Kidney glomerular epithelial cell (primary cell): ENCODE measurements around the gene ERCC3.

Source experiments
- DNase-seq: peaks from one replicate; lab custom pipeline; 2025; lab: John Stamatoyannopoulos, UW

The ERCC3 gene

GRCh38 chr2:127293748-127294562 is at the start of gene ERCC3:
ERCC3 (minus strand) TSS chr2:127294144; CDS start chr2:127294081, 63 bp downstream.
- peak; percentile 44 for DNase-seq

GRCh38 chr2:127343277-127343676 is 49.3 kb upstream of the ERCC3 start:
- no peak for DNase-seq

DNA sequence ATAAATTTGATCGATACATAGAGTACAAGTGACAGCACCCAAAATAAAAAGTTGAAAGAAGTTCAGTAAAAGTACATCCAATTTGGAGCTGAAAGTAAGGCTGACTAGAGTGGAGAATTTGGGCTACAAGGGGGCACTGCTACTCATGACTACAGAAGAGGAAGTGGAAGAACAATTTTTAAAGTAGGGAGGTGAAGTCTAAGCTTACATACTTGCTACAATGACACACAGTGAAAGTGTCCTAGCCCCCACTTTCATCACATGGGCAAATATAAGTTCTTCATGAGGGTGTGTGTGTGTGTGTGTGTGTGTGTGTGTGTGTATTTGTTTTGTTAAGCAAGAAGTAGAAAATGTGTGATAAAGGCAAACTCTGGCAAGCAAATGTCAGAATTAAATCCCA is 48.2 kb upstream of the ERCC3 start:
- DNase-seq: no peak

DNA sequence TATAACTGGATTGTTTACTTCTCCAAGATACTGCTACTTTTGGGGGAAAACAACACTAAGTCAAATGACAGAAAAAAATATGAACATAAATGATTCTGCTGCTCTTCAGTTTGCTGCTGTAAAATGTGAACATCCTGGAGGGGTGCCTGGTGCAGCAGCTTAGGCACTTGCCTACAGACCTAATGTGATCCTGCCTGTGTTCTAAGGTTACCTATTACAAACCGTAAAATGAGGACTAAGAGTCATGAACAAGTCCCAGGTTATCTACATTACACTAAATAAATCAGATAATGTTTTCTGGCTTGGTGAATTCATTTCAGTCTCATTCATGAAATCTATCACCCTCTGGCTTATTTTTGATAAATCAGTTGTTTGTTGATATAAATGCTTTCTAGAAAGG is 38.4 kb upstream of the ERCC3 start:
- DNase-seq: no peak

- DNase-seq: no peak
These were observed 36.8 kb upstream of the ERCC3 start for GRCh38 chr2:127330753-127331152.

GRCh38 chr2:127326289-127326945 is 32.5 kb upstream of the ERCC3 start:
- no peak for DNase-seq

DNA sequence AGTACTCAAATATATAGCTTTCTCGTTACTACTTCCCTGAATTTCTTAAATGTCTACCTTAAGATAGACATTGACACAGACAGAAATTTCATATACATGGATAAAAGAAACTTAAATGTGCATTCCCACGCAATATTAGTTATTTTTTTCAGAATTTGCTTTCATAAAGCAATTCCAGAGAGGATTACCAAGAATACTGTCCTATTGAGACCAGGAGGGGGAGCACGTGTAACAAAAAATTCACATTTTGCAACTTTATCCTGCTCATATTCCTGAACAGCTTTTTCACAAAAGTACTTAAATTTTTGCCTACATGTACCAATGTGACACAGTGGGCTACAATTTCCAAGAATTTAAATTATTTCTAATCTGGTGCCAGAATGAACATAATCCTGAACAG is 30.7 kb upstream of the ERCC3 start:
- DNase-seq: peak; percentile 55

GRCh38 chr2:127321303-127321702 is 27.4 kb upstream of the ERCC3 start:
- DNase-seq: no peak

DNA sequence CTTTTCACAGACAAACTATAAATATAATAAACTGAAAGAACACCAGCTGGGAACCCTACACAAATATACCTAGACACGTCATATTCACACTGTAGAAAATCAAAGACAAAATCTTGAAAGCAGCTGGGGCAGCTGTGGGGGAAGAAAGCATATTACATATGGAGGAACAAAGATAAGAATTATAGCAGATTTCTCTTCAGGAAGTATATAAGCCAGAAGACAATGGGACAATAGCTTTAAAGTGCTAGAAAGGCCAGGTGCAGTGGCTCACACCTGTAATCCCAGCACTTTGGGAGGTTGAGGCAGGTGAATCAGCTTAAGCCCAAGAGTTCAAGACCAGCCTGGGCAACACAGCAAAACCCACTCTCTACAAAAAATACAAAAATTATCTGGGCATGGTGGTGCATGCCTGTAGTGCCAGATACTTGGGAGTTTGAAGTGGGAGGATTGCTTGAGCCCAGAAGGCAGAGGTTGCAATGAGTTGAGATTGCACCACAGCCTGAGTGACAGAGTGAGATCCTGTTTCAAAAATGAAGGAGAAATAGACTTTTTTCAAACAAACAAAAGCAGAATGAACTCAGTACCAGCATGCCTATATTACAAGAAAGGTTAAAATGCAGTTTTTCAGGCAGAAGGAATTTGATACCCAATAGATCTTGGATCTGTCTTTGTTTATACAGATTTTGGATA is 26.8 kb upstream of the ERCC3 start:
- DNase-seq: no peak

GRCh38 chr2:127320067-127320466 is 26.1 kb upstream of the ERCC3 start:
- no peak for DNase-seq

DNA sequence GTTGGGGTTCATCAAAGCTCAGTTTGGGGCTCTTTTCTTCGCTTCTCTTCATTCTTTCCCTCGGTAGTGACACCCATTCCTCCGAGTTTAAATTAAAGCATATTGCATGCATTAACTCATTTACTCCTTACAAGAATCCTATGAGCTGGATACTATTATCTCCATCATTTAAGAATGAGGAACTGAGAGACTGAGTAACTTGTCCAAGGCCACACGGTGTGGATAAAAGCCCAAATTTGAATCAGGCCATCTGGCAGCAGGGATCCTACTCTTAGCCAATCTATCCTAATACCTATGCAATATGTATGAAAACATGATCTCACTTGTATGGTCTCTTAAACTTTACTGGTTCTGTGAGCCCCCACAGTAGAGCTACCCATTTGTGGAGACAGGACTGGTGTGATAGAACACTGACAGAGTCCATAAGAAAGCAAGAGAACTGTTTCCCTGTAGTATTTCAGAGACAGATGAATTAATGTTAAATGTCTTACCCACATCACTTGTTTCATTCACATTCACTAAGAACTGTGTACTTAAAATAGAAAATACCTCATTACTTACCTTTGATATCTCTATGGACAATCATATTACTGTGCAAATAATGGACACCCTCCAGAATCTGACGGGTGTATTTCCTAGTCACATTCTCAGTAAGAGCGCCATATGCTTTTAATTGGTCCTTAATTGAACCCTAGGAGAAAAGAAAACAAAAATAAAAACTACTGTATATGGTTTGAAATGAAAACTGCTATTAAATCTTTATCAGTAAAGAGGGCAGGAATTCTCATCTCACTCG is 20.4 kb upstream of the ERCC3 start:
- DNase-seq: no peak

GRCh38 chr2:127313406-127313805 is 19.5 kb upstream of the ERCC3 start:
- no peak for DNase-seq

DNA sequence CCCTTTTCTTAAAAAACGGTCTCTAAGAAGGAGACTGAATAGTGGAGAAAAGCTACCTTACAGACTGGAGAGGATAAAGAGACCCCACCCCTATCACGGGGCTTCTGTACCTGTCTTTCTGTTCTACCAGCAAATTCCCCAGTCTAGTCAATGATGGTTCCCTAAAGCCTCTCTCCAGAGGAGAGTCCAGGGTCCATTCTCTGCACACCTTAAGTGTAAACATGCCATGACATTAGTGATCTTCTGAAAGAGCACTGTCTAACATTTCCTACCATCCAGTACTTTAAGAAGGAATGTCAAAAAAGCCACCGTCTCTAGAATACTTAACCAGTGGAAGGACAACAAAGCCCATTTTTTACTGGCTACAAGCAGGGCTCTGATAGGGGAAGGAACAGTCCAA is 17.0 kb upstream of the ERCC3 start:
- no peak for DNase-seq

DNA sequence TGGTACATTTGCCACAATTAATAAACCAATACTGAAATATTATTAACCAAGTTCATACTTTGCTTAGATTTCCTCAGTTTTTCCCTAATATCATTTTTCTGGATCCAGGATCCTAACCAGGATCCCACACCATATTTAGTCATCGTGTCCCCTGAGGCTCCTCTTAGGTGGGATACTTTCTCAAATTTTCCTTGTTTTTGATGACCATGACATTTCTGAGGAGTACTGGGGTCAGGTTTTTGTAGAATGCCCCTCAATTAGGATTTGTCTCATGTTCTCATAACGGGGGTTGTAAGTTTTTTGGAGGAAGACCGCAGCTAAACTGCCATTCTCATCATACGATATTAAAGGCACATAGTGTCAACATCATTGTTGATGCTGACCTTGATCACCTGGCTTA is 15.5 kb upstream of the ERCC3 start:
- DNase-seq: no peak

GRCh38 chr2:127308586-127309138 is 14.7 kb upstream of the ERCC3 start:
- DNase-seq: no peak

DNA sequence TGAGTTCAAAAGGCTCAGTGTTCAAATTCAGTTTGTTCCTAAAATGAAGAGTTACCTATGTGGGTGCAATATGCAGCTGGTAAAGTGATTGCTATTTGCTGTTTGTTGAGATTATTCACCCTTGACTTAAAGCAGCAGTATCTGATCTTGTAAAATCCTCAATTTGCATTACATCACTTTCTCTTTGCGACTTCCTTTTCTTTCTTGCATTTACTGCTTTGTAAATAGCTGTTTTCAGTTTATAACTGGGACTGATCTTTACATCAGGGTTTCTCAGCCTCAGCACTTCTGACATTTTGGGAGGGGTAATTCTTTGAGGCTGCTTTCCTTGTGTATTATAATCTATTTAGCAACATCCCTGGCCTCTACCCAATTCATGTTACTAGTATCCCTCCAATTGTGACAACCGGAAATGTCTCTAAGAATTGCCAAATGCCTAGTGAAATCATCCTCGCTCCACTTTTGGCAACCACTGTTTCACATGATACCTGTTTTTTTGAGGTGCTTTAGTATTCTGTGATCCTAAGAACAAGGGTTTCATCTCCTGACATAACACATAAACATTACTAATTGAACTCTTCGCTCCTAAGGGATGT is 12.1 kb upstream of the ERCC3 start:
- DNase-seq: no peak

GRCh38 chr2:127302168-127302567 is 8.2 kb upstream of the ERCC3 start:
- DNase-seq: no peak

DNA sequence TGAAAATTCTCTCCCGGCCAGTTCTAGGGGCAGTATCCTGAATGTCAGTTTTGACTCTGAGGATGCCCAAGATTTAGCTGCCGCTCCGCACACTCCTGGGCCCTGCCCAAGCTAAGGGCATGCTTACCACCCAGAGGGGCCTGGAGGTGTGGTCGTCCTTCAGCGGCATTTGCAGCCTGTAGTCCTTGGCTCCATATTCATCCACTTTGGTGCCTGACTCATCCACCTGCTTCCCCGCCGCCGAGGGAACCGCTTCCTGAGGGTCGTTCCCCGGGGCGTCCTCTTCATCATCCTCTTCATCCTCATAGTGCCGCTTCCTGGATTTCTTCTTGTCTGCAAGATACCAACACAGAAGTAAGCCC is 577 bp downstream of the ERCC3 start:
- no peak for DNase-seq

- DNase-seq: no peak
These were observed 5.7 kb downstream of the ERCC3 start for GRCh38 chr2:127288274-127288673.

- no peak for DNase-seq
These were observed 10.7 kb downstream of the ERCC3 start for GRCh38 chr2:127283275-127283674.

GRCh38 chr2:127280693-127281092 is 13.3 kb downstream of the ERCC3 start:
- no peak for DNase-seq

- DNase-seq: no peak
These were observed 14.2 kb downstream of the ERCC3 start for GRCh38 chr2:127279781-127280180.
